A549 (cell line): ENCODE measurements around the gene RGL3. TPM values are rescaled to one million over a fixed set of nuclear protein-coding genes. Genes with fewer than 3 reads are reported as not detected.
A peak's percentile ranks its signal among the peaks of the same experiment; 100 is the strongest.

Experiments
- ATAC-seq, 2 experiments: fragments of 200-7000 bp in 1 of 2; fragments of >200 bp in 1 of 2; cut with Nextera tagmentation in 1 of 2; cut with Tn5 transposase in 1 of 2; 3 replicates each; pipeline versions ENCODE4 v1.8.0 to v1.9.1; 2018 to 2020; ENCODE audit warnings: mild to moderate bottlenecking in 1 of 2, moderate library complexity in 1 of 2
- CTCF ChIA-PET: fragments of 300-600 bp; sonication (Branson Sonifier 250); formaldehyde crosslinking; extraction: SDS; loops from one replicate; lab custom pipeline; 2021; ENCODE audit warnings: antibody characterized with exemption, inconsistent platforms; lab: Yijun Ruan, JAX
- POLR2A ChIA-PET: fragments of 350-600 bp; formaldehyde crosslinking; extraction: SDS; loops from one replicate; lab custom pipeline; 2021; ENCODE audit warnings: antibody characterized with exemption, inconsistent platforms; lab: Yijun Ruan, JAX
- DNase-seq, 2 experiments: peaks; one replicate each; pipeline versions ENCODE4 v3.0.0 to v3.0.0-alpha.2; 2011 to 2016; ENCODE audit warnings: low read depth in 1 of 2, low spot score in 1 of 2
- FAIRE-seq: peaks from 2 replicates; lab custom pipeline; 2011; peaks lifted over from hg19 to GRCh38; lab: Jason Lieb, UNC
- H3K27ac ChIP-seq, 2 experiments: fragments of >200 bp; sonication (Bioruptor Twin); formaldehyde crosslinking; 3 replicates each; pipeline ENCODE4 v1.5.1; 2016 to 2017
- H3K4me1 ChIP-seq: fragments of >200 bp; sonication (Bioruptor Twin); formaldehyde crosslinking; 3 replicates; pipeline ENCODE4 v1.6.1; 2016
- H3K4me2 ChIP-seq: fragments of >200 bp; sonication (Bioruptor Twin); formaldehyde crosslinking; 3 replicates; pipeline ENCODE4 v1.6.1; 2016
- H3K4me3 ChIP-seq: fragments of >200 bp; sonication (Bioruptor Twin); formaldehyde crosslinking; 3 replicates; pipeline ENCODE4 v1.5.1; 2016
- H3K9me3 ChIP-seq: fragments of >200 bp; sonication (Bioruptor Twin); formaldehyde crosslinking; 3 replicates; pipeline ENCODE4 v1.6.1; 2016
- CHD4 ChIP-seq: fragments of 200-600 bp; sonication (generic); IDR thresholded peaks from 2 replicates; pipeline ENCODE4 v1.6.1; 2016; ENCODE audit warnings: antibody characterized with exemption, mild to moderate bottlenecking, borderline replicate concordance
- ESRRA ChIP-seq: fragments of 150-350 bp; IDR thresholded peaks from 2 replicates; pipeline ENCODE4 v1.6.1; 2014; ENCODE audit warnings: mild to moderate bottlenecking, low read length, borderline replicate concordance
- FOXS1 ChIP-seq: fragments of 250-450 bp; sonication (Bioruptor Pico); IDR thresholded peaks from 2 replicates; pipeline ENCODE4 v1.5.0; 2020; ENCODE audit warnings: mild to moderate bottlenecking, moderate library complexity
- HDAC2 ChIP-seq: fragments of 200-600 bp; sonication (generic); IDR thresholded peaks from 2 replicates; pipeline ENCODE4 v1.6.1; 2016
- HEYL ChIP-seq: fragments of 250-450 bp; sonication (Bioruptor Pico); IDR thresholded peaks from 2 replicates; pipeline ENCODE4 v1.8.0; 2021; ENCODE audit warnings: mild to moderate bottlenecking, moderate library complexity
- HOXA7 ChIP-seq: fragments of 250-450 bp; sonication (Bioruptor Pico); IDR thresholded peaks from 2 replicates; pipeline ENCODE4 v1.5.0; 2020; ENCODE audit warnings: mild to moderate bottlenecking, moderate library complexity
- HOXB13 ChIP-seq: fragments of 250-450 bp; sonication (Bioruptor Pico); IDR thresholded peaks from 2 replicates; pipeline ENCODE4 v1.5.0; 2020; ENCODE audit warnings: low read depth, mild to moderate bottlenecking, moderate library complexity
- JUNB ChIP-seq: fragments of >200 bp; sonication (Bioruptor Twin); formaldehyde crosslinking; IDR thresholded peaks from 2 replicates; pipeline ENCODE4 v1.6.1; 2016
- KDM1A ChIP-seq: fragments of 200-600 bp; sonication (generic); IDR thresholded peaks from 2 replicates; pipeline ENCODE4 v1.6.1; 2016; ENCODE audit warnings: low read depth, mild to moderate bottlenecking
- PHF8 ChIP-seq: fragments of 200-600 bp; sonication (generic); IDR thresholded peaks from 2 replicates; pipeline ENCODE4 v1.6.1; 2016; ENCODE audit warnings: low read depth, mild to moderate bottlenecking, antibody characterized with exemption, moderate library complexity, borderline replicate concordance
- POLR2AphosphoS2 ChIP-seq: conservative IDR thresholded peaks from 2 replicates; pipeline ENCODE4 v1.6.1; 2012; ENCODE audit warnings: low read length, improper control_type of control experiment, inconsistent platforms
- SREBF2 ChIP-seq: fragments of 450-650 bp; IDR thresholded peaks from 2 replicates; pipeline ENCODE4 v1.6.1; 2014; ENCODE audit warnings: mild to moderate bottlenecking, moderate library complexity
- TFCP2L1 ChIP-seq: fragments of 250-450 bp; sonication (Bioruptor Pico); IDR thresholded peaks from 2 replicates; pipeline ENCODE4 v1.5.0; 2021; ENCODE audit warnings: mild to moderate bottlenecking
- TP53 ChIP-seq: fragments of 250-450 bp; sonication (Bioruptor Pico); IDR thresholded peaks from 2 replicates; pipeline ENCODE4 v1.5.0; 2021; ENCODE audit warnings: mild to moderate bottlenecking, moderate library complexity
- ZFP36 ChIP-seq: fragments of 450-650 bp; IDR thresholded peaks from 2 replicates; pipeline ENCODE4 v1.6.1; 2014; ENCODE audit warnings: borderline replicate concordance; ENCODE audit not compliant: partially characterized antibody
- WGBS: methylation state at CpG from one replicate; pipeline ENCODE4 v1.1.6; 2017; ENCODE audit errors: missing lambda C conversion rate; 5-methylcytosine and 5-hydroxymethylcytosine counted together
- polyA plus RNA-seq, 4 experiments: library from polyadenylated mRNA; depleted of rRNA in 3 of 4; stranded (reverse); fragments of >200 nt; fragmentation: RNase III in 1 of 4; extraction: RNeasy Plus Mini Kit Qiagen cat#74134 plus additional on column Dnase treatment in 1 of 4; gene quantifications; 2 replicates in 3 of 4; 3 replicates in 1 of 4; pipeline ENCODE4 v1.2.3, GENCODE V29; 2011 to 2017
- TF ChIP-seq, protein P1 (sequence below): fragments of 150-350 bp; IDR thresholded peaks from 2 replicates; pipeline ENCODE4 v1.6.1; 2014; ENCODE audit warnings: low read depth, mild to moderate bottlenecking, low read length
- TF ChIP-seq, protein P2 (sequence below): fragments of 250-450 bp; sonication (Bioruptor Pico); IDR thresholded peaks from 2 replicates; pipeline ENCODE4 v1.5.0; 2021; ENCODE audit warnings: mild to moderate bottlenecking, moderate library complexity, borderline replicate concordance
- TF ChIP-seq, protein P3 (sequence below): fragments of >200 bp; sonication (Bioruptor Twin); formaldehyde crosslinking; IDR thresholded peaks from 3 replicates; pipeline ENCODE4 v1.6.1; 2016
- TF ChIP-seq, protein P4 (sequence below): fragments of 200-600 bp; sonication (generic); IDR thresholded peaks from 2 replicates; pipeline ENCODE4 v1.6.1; 2016; ENCODE audit warnings: antibody characterized with exemption, mild to moderate bottlenecking, moderate library complexity
- TF ChIP-seq, protein P5 (sequence below): IDR thresholded peaks from 2 replicates; pipeline ENCODE4 v1.6.1; 2012; ENCODE audit warnings: low read depth, borderline replicate concordance

The RGL3 gene
- polyA plus RNA-seq, 2 of the 4 experiments (the other 2 are of a cell fraction): 1.5 to 3.7 TPM

DNA sequence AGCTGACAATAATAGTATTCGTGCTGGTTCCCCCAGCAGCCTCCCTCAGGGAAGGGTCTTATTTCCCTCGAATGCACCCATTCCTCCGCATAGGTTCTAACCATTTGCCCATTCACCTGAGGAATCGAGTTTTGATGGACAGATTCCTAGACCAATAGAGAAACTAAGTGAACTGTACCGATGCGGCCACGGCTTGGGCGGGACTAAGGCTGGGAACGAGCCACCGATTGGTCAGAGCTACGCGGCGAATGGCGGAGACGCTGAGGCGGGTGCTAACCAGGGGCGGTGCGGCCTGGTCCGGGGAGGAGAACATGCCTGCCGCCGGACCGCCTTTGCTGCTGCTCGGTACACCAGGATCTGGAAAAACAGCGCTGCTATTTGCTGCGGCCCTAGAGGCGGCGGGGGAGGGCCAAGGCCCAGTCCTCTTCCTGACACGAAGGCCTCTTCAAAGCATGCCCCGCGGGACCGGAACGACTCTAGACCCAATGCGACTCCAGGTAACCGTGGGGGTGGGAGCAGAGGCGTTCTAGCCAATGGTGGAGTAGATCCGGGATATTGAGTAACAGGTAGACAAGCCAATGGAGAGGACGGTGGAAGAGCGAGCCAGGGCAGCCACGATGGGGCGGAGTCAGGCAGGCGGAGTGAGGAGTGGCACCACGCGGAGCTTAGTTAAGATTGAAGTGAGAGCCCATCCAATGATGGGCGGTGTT is 44.5 kb downstream of the RGL3 start, which contains the start of gene SWSAP1 (continued):
- TF ChIP-seq, protein P1, sequence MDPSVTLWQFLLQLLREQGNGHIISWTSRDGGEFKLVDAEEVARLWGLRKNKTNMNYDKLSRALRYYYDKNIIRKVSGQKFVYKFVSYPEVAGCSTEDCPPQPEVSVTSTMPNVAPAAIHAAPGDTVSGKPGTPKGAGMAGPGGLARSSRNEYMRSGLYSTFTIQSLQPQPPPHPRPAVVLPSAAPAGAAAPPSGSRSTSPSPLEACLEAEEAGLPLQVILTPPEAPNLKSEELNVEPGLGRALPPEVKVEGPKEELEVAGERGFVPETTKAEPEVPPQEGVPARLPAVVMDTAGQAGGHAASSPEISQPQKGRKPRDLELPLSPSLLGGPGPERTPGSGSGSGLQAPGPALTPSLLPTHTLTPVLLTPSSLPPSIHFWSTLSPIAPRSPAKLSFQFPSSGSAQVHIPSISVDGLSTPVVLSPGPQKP: no peak
- TF ChIP-seq, protein P2, sequence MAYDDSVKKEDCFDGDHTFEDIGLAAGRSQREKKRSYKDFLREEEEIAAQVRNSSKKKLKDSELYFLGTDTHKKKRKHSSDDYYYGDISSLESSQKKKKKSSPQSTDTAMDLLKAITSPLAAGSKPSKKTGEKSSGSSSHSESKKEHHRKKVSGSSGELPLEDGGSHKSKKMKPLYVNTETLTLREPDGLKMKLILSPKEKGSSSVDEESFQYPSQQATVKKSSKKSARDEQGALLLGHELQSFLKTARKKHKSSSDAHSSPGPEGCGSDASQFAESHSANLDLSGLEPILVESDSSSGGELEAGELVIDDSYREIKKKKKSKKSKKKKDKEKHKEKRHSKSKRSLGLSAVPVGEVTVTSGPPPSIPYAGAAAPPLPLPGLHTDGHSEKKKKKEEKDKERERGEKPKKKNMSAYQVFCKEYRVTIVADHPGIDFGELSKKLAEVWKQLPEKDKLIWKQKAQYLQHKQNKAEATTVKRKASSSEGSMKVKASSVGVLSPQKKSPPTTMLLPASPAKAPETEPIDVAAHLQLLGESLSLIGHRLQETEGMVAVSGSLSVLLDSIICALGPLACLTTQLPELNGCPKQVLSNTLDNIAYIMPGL: no peak
- TF ChIP-seq PHF8 (peak; percentile 93), HDAC2 (no peak; the same call in 1 of the 2 replicates)

DNA sequence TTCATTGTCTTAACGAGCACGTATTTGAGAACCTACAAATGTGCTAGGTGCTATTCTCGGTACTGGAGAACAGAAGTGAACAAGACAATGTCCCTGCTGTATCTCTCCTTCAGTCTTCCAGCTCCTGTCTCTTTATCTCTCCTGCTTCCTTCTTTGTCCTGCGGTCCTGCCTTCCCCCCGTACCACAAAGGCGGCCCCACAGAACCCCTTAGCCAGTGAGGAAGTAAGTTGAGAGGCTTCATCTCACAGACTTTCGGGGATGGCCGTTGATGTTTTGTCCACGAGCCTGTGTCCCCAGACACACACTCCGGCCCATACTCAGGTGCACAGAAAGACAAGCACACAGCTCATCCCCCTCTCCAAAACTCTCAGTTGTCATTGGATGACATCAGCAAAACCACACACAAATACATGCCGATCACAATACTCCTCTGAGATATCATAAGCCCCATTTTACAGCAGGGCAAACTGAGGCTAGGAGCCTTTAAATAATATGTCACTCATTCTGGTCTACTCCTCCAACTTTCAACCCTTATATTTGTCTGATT is 45.2 kb downstream of the RGL3 start:
- DNase-seq (no peak), ATAC-seq (no peak), FAIRE-seq (no peak)
- Histone ChIP-seq H3K9me3 (no peaks in the 10 kb centered on the region), H3K4me2 (peak overlapping the region; percentile 93), H3K4me1 (peaks cover 40% of the 10 kb centered on the region), H3K27ac (peak overlapping the region; percentile 92 to 93; a peak in 5 of 6 replicates), H3K4me3 (peak overlapping the region; percentile 47)
- TF ChIP-seq CHD4: peak; percentile 89
- 0 out of 2 replicates have a peak, but pooled peaks have one; percentile 3 for TF ChIP-seq TP53 (CRISPR knock-in tag)
- no peak for TF ChIP-seq FOXS1
- peak; percentile 99 for TF ChIP-seq KDM1A
- peak; percentile 98 for TF ChIP-seq HDAC2
- ChIA-PET POLR2A (interaction anchor here (0.9 to 2.3 kb wide), 12 partner anchors 11 to 210 kb away, joined by 3 to 32 read pairs (median 10); partner anchors contain the start of genes CCDC159, ECSIT, ODAD3 and PRKCSH), CTCF (interaction anchor here (0.7 to 4.9 kb wide), 6 partner anchors 8 to 112 kb away, joined by 3 to 28 read pairs (median 6); partner anchors contain the start of gene TSPAN16)
- 60% methylated on average over 11 of the region's 11 CpGs for WGBS

DNA sequence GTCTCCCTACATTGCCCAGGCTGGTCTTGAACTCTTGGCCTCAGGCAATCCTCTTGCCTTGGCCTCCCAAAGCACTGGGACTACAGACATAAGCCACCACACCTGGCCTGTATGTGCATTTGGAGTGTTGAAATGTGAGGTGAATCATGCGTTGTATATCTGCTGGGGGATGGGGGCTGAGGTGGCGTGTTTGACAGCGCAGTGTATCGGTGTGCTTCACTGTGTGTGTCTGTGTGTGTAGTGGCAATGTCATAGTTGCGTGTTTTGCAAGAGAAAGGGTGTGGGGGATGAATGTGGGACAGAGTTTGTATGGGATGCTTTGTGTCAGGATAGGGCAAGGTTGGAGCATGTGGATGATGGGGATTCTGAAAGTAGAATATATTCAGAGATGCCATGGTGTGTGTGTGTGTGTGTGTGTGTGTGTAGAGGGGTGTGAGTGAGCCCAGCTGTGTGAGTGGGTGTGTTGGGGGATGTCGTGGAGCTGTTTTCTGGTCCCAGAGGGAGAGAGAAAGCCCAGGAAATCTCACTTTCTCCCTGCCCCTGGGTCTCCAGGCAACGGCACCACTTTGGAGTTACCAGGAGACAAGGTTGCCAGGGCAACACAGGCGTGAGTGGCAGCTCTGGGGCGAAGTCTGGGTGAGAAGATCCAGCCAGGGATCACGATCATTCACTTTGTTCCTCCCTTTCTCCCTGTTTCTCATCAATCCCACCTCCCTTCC is 45.8 kb downstream of the RGL3 start:
- Histone ChIP-seq H3K27ac (no peak overlapping the region), H3K4me1 (peaks cover 34% of the 10 kb centered on the region), H3K4me2 (peak overlapping the region; percentile 93), H3K4me3 (no peak overlapping the region), H3K9me3 (no peaks in the 10 kb centered on the region)
- no peak for FAIRE-seq
- CTCF ChIA-PET: interaction anchor here (0.7 to 2.8 kb wide), 3 partner anchors 8 to 109 kb away, joined by 3 to 9 read pairs (median 3); no protein-coding TSS in a partner anchor
- WGBS: 46% methylated on average over 10 of the region's 10 CpGs
- POLR2A ChIA-PET: interaction anchor here (1.9 kb wide), 3 partner anchors 12 to 156 kb away, joined by 5 to 32 read pairs (median 9); partner anchors contain the start of gene ECSIT
- no peak for ATAC-seq
- DNase-seq: no peak
- TF ChIP-seq POLR2AphosphoS2 (no peak), HDAC2 (no peak), HOXA7 (CRISPR knock-in tag) (no peak), ZFP36 (no peak), SREBF2 (no peak), ESRRA (no peak), TFCP2L1 (CRISPR knock-in tag) (no peak), HOXB13 (CRISPR knock-in tag) (no peak), JUNB (no peak), HEYL (CRISPR knock-in tag) (no peak)
- TF ChIP-seq, protein P3, sequence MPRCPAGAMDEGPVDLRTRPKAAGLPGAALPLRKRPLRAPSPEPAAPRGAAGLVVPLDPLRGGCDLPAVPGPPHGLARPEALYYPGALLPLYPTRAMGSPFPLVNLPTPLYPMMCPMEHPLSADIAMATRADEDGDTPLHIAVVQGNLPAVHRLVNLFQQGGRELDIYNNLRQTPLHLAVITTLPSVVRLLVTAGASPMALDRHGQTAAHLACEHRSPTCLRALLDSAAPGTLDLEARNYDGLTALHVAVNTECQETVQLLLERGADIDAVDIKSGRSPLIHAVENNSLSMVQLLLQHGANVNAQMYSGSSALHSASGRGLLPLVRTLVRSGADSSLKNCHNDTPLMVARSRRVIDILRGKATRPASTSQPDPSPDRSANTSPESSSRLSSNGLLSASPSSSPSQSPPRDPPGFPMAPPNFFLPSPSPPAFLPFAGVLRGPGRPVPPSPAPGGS: no peak
- TF ChIP-seq, protein P4, sequence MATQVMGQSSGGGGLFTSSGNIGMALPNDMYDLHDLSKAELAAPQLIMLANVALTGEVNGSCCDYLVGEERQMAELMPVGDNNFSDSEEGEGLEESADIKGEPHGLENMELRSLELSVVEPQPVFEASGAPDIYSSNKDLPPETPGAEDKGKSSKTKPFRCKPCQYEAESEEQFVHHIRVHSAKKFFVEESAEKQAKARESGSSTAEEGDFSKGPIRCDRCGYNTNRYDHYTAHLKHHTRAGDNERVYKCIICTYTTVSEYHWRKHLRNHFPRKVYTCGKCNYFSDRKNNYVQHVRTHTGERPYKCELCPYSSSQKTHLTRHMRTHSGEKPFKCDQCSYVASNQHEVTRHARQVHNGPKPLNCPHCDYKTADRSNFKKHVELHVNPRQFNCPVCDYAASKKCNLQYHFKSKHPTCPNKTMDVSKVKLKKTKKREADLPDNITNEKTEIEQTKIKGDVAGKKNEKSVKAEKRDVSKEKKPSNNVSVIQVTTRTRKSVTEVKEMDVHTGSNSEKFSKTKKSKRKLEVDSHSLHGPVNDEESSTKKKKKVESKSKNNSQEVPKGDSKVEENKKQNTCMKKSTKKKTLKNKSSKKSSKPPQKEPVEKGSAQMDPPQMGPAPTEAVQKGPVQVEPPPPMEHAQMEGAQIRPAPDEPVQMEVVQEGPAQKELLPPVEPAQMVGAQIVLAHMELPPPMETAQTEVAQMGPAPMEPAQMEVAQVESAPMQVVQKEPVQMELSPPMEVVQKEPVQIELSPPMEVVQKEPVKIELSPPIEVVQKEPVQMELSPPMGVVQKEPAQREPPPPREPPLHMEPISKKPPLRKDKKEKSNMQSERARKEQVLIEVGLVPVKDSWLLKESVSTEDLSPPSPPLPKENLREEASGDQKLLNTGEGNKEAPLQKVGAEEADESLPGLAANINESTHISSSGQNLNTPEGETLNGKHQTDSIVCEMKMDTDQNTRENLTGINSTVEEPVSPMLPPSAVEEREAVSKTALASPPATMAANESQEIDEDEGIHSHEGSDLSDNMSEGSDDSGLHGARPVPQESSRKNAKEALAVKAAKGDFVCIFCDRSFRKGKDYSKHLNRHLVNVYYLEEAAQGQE: no peak
- TF ChIP-seq, protein P5, sequence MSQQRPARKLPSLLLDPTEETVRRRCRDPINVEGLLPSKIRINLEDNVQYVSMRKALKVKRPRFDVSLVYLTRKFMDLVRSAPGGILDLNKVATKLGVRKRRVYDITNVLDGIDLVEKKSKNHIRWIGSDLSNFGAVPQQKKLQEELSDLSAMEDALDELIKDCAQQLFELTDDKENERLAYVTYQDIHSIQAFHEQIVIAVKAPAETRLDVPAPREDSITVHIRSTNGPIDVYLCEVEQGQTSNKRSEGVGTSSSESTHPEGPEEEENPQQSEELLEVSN: no peak
